Measurements from ENCODE around the gene EOGT.

EOGT gene

DNA sequence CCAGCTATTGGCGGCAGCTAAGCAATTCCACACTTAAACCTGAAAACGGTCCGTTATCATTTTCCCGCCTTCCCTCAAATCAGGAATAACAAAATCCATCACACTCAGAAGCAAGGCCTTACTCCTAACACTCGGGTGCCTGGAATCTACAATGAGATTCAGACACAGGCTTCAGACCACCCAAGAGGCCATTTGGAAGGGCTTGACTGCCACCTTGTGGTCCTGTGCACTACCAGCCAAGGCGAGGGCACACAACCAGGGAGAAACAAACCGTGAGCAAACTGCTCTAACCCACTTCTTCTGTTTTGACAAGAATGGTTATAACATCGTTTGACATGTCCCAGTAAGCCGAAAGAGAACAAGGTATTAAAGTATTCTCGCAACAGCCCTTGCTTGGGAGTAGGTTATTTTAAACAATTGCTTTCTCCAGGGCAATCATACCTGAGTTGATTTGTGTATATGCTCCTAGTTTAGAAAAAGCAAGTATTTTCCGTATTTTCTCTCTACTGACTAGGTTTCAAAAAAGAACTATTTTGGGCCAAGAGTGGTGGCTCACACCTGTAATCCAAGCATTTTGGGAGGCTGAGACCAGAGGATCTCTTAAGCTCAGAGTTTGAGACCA, 41.0 kb downstream of the EOGT start:
- no peak overlapping the region for H3K4me3 ChIP-seq (ENCODE audit: control insufficient read depth, low read depth, low read length)
- TF ChIP-seq, protein P1, sequence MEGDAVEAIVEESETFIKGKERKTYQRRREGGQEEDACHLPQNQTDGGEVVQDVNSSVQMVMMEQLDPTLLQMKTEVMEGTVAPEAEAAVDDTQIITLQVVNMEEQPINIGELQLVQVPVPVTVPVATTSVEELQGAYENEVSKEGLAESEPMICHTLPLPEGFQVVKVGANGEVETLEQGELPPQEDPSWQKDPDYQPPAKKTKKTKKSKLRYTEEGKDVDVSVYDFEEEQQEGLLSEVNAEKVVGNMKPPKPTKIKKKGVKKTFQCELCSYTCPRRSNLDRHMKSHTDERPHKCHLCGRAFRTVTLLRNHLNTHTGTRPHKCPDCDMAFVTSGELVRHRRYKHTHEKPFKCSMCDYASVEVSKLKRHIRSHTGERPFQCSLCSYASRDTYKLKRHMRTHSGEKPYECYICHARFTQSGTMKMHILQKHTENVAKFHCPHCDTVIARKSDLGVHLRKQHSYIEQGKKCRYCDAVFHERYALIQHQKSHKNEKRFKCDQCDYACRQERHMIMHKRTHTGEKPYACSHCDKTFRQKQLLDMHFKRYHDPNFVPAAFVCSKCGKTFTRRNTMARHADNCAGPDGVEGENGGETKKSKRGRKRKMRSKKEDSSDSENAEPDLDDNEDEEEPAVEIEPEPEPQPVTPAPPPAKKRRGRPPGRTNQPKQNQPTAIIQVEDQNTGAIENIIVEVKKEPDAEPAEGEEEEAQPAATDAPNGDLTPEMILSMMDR (conservative IDR thresholded peaks at IDR 0.05; ENCODE audit: control insufficient read depth, insufficient read depth, low read depth, low read length): peak; percentile 83
- peak; percentile 63 for DNase-seq (ENCODE audit: low read depth)

DNA sequence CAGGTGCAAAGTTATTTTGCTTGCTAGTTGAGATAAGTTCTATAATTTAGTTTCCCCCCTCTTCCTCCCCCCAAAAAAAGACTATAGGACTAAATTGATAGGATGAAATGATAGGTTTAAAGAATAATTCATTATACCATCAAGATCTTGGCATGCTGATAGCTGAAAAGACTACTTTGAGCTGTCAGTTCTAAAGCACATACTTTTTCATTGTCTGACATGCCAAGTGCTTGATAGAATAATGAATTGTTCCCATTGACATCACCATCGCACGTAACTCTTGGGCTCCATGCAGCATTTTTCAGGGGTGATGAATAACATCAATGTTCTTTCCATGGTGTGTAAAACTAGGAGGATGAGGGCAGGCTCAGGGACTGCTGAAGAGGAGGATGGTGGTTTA, 48.8 kb downstream of the EOGT start:
- H3K4me3 ChIP-seq (ENCODE audit: control insufficient read depth, low read depth, low read length): no peak overlapping the region
- TF ChIP-seq, protein P1 (conservative IDR thresholded peaks at IDR 0.05; ENCODE audit: control insufficient read depth, insufficient read depth, low read depth, low read length): no peak
- DNase-seq (ENCODE audit: low read depth): no peak

DNA sequence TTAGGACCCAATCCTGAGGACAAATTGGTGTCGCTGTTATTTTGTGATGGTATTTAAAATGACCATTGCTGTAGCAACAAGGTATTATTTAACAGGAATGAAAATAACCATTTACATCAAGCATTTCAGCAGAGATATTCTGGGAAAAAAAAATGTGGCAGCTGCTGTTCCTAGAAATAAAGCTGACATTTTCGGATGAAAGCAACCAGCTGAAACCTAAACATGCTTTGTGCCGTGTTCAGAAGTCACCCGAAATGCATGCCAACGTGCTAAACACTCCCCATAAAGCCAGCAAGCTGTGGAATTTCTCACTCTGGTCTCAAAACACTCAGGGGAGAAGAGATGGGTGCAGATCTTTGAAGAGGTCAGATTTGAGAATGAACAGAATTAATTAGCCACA, 49.6 kb downstream of the EOGT start:
- no peak overlapping the region for H3K4me3 ChIP-seq (ENCODE audit: control insufficient read depth, low read depth, low read length)
- TF ChIP-seq, protein P1 (conservative IDR thresholded peaks at IDR 0.05; ENCODE audit: control insufficient read depth, insufficient read depth, low read depth, low read length): no peak
- no peak for DNase-seq (ENCODE audit: low read depth)

DNA sequence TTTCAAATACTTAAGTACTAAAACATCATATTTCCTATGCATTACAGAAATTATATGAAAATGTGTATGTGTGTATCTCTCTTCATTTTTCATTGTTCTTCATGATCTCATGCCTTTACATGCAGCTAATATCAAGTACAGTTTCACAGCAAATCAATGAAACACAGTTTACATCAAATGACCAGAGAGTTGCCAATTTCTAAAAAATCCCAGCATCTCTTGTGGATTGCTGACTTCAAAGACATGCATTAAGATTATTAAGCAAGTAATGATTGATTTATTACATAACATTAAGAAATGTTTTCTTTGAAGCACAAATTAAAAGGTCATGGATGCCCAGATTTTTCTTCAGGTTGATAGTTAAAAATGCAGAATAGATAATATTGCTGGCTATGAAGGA, 50.1 kb downstream of the EOGT start:
- TF ChIP-seq, protein P1 (conservative IDR thresholded peaks at IDR 0.05; ENCODE audit: control insufficient read depth, insufficient read depth, low read depth, low read length): no peak
- DNase-seq (ENCODE audit: low read depth): no peak
- H3K4me3 ChIP-seq (ENCODE audit: control insufficient read depth, low read depth, low read length): no peak overlapping the region

DNA sequence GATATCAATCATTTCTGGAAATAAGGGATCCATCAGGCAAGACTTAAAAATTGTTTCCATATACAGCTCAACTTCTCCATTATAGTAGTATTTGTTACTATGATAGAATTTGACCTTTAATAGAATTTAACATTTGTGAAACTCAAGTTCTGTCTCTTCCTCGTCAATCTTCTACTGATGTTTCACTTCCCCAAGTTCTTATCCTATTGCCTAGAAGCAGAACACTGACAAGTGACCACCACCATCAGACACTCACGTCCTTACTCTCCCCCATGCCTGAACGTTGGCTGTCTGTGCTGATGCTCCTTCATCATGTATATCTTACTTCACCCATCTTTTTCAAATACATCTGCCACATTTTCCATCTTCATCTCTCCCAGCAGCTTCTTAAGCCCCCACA, 54.6 kb downstream of the EOGT start:
- TF ChIP-seq, protein P1 (conservative IDR thresholded peaks at IDR 0.05; ENCODE audit: control insufficient read depth, insufficient read depth, low read depth, low read length): no peak
- no peak overlapping the region for H3K4me3 ChIP-seq (ENCODE audit: control insufficient read depth, low read depth, low read length)
- DNase-seq (ENCODE audit: low read depth): no peak

DNA sequence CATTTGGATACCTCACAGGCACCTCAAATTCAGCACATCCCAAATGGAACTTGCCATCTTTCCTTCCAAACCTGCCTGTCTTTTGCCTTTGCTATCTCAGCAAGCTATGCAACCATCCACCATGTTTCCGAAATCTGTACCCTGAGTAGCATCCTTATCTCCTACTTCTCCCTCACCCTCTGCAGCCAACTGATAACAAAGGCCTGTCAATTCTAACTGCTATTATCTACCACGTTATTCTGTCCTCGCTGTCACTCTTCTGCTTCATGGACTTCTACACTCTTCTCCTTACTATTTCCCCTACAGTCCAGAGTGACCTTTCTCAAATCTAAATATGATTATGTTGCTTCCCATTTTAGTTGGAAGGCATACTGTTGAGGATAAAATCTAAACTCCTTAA, 55.6 kb downstream of the EOGT start:
- TF ChIP-seq, protein P1 (conservative IDR thresholded peaks at IDR 0.05; ENCODE audit: control insufficient read depth, insufficient read depth, low read depth, low read length): no peak
- H3K4me3 ChIP-seq (ENCODE audit: control insufficient read depth, low read depth, low read length): no peak overlapping the region
- no peak for DNase-seq (ENCODE audit: low read depth)
